HG02885 (cell line): ENCODE results near the gene RASSF5.
A peak's percentile ranks its signal among the peaks of the same experiment; 100 is the strongest.
"Not testable (repeated sequence)": the region's sequence is repeated elsewhere in the genome, so short reads cannot be mapped to it uniquely, and the experiment has no call there.

Source experiments
- ATAC-seq: cut with Tn5 transposase; IDR thresholded peaks from one replicate; pipeline ENCODE4 v1.9.1; 2021; ENCODE audit warnings: mild to moderate bottlenecking; ENCODE audit not compliant: unreplicated experiment, poor library complexity

The RASSF5 gene

DNA sequence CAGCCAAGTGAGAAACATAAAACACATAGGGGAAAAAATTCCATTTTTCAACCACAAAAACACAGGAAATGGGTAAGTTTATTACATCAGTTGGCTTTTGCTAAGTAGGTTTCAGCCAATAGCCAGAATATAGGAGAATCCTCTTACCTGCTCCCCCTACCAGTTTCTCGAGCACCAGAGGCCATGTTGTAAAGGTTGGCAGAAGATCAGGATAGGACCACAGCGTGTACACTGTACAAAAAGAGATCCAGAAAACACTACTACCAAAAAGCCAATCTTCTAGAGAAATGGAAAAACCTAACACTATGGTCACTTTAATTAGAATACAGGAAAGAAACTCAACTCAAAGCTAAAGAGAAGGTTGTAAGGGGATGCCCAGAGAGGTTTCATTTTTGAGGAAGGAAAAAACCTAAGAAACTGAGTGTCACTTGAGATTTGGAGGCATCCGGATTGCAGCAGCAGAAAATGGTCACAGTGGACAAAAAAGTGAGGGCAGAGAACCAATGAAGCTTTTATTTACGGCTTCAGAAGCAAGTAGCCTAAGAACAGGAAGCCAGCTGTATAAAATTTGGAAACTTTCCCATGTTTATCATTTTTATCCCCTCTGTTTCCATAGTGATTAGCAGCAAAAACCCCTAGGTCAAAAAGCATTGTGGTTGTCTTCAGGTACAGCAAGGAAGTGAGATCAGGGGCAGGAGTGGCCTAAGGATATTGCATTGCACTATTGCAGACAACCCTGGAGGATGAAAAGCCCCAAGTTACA lies 102.1 kb downstream of the RASSF5 start:
- ATAC-seq = no peak

DNA sequence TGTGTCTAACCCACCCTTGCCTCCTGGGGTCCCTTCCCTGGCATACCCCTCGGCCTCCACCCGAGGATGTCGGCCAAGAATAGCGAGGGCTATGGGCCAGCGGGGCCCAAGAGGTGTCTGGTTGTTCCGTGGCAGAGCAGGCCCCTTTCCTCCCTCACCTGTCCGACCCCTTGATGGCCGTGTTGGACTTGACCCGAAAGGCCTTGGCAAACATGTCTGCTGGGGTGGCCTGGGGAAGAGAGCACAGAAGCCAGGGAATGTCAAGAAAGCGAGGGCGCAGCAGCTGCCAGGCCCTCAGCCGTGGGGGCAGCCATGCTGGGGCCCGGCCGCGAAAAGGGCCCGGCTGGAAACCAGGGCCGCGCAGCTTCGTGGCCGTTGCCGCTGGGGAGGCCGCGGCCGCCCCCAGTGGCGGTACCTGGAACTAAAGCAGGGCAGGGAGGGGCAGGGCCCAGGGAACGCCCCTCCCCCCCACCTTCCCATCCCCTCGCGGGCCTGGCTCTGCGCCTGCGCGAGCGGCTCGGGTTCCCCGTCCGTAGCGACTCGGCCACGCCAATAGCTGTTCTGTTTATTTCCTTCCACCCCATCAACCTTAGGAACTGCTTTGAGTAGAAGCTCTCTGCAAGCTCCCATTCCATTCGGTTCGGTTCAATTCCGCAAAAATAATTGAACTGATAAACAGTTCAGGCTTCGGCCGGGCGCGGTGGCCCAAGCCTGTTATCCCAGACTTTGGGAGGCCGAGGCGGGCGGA lies 105.0 kb downstream of the RASSF5 start, which contains the start of gene EIF2D:
Gene EIF2D, minus strand, starts transcription at position 337 of the 748 bp plus-strand sequence. Its CDS starts 123 bp downstream, at position 214.
- peak; percentile 92 for ATAC-seq

DNA sequence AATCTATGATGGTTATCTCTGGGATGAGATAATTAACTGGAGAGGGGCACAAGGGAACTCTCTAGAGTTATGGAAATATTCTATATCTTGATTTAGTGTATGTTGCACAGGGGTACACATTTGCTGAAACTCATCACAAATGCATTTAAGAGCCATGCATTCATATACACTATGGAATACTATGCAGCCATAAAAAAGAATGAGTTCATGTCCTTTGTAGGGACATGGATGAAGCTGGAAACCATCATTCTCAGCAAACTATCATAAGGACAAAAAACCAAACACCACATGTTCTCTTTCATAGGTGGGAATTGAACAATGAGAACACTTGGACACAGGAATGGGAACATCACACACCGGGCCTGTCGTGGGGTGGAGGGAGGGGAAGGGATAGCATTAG lies 119.1 kb downstream of the RASSF5 start:
- ATAC-seq = not testable (repeated sequence)

DNA sequence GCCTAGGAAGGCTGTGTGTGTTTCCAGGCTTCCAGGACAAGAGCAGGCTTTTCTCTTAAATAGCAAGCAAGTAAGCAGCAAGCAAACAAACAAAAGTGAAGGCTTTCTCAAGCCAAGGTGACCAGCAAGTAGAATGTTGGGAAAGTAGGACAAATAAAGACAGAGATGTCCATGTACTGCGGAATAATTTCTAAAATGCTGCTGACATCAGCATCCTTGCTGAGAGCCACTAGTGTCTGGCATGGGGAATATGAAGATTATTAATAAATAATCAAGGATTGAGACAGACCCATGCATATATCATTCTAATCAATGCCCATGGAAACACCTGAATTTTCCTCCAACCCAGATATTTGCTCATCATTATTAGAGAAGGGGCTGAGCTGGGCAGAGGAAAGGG lies 121.6 kb downstream of the RASSF5 start:
- no peak for ATAC-seq

DNA sequence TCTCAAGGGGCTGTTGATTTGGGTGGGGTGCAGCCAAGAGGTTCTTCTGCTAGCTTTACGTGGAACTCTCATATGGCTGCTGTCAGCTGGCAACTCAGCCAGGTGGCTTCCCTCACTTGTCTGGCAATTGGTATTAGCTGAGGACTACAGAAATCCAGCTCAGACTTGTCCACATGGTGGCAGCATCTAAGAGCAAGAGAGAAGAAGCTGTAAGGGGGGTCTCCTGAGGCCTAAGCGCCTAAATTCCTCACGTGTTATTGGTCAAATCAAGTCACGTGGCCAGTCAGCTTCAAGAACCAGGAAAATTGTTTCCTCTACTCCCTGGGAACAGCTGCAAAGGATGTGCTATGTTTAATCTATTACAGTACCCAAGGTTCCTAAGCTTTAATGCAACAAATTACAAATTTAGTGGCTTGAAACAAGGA lies 123.8 kb downstream of the RASSF5 start:
- no peak for ATAC-seq

DNA sequence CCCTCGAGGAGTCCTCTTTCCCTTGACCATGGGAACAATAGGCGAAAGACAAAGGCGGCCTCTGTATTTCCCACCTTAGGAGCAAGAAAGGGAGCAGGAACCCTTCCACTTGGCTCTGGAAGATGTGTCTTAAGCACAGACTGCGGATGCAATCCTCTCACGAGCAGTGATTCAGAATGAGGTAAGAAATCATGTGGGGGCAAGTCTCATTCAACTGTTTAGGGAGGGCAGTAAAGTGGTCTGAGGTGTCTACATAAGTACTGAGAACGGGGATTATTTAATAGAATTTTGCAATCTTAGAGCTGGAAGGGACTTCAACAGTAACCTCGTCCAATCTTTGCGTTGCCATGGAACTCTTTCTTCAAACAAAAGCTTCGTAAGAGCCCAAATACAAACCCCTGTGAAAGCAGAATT lies 126.4 kb downstream of the RASSF5 start:
- no peak for ATAC-seq

DNA sequence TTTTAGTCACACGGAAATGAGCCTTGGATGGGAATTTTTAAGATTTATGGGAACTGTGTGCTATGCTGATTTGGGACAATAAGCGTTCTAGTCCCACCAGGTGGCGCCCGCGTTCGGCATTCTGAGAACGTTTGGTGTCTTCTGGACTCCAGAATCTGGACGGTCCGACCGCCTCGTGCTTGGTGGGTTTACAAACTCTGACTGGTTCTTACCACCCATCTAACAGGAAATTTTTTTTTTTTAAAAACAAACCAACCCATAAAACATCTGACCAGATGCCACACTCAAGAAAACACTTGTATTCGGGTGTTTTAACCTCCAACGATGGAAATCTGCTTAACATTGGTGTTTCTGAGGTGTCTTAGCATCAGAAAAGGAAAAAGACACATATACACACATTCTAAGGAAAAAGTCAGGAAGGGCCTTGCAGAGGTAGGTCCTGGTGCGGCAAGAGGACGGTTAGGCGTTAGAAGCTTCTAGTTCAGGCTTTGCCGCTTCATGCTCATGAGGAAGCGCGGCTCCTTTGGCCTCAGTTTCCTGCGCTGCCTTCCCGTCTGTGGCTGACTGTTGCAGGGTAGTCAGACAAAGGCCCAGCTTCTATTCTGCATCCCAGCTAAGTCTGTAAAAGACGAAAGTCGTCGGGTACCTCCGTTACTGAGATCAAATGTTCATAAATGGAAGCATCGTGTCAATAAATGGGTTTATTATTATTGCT lies 127.2 kb downstream of the RASSF5 start:
- no peak for ATAC-seq

DNA sequence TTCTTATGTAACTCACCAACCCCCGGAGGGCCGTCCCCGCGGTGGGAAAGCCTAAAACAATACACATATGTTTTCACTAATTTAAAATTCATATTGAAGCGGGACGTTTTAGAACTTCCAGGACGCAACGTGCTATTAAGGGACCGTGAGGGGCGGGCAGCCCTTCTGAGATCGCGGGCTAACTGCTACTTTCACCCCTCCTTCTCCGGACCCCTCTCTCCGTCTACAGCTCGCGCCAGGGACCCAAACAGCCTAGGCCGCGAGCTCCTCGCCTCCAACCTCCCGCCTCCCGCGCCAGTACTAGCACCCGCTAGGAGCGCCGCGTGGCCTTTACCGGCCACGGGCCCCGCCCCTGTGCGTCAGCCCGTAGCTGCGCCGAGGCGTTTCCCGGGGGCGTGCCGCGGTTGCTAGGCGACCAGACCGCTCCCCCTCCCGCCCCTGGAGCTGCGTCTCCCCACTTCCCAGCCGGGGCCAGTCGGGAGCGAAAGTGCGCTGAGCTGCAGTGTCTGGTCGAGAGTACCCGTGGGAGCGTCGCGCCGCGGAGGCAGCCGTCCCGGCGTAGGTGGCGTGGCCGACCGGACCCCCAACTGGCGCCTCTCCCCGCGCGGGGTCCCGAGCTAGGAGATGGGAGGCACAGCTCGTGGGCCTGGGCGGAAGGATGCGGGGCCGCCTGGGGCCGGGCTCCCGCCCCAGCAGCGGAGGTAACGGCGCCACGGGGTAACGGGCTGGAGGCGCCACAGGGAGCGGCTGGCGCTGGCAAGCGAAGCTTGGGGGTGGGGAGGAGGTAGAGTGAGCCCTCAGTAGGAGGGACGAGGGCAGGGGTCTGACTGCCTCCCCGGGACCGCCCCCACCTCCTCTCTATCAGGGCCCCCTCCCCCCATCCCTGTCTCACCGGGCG lies 128.0 kb downstream of the RASSF5 start, which contains the start of gene DYRK3:
Gene DYRK3, plus strand, starts transcription at position 457 of the 898 bp plus-strand sequence. Its CDS starts 168 bp downstream, at position 625.
- peak; percentile 94 for ATAC-seq

DNA sequence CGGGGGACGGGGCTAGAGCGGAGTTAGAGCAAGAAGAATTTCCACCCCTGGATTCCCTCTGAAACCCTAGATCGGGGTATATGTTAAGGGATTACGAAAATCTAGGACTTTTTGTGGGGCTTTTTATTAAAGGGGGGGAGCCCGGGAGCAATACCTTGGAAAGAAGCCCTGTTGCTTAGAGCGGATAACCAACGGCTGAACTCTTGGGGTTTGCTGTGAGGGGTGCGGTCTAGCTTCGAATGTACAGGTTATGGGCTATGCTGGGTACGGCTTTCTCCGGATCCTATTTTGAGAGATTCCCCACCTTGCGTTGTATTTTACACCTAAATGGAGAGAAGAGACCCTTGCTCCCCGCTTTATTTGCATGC lies 128.6 kb downstream of the RASSF5 start:
- peak; percentile 6 for ATAC-seq

DNA sequence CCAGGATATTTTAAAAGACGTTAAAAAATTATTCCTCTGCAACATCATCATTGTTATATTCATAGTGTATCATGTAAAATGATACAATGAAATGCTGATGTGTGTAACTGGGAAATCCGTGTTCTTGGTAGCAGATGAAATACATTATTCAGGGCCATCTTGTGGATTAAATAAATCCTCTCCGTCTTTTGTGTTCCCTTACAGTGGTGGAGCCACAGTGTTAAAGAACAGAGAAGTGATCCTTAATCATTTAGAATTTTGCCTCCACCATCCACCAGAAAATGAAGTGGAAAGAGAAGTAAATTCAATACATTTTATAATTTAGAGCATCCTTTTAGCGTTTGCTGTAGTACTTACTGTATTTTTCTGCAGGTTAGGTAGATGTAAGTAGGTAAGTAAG lies 129.3 kb downstream of the RASSF5 start:
- ATAC-seq = no peak

DNA sequence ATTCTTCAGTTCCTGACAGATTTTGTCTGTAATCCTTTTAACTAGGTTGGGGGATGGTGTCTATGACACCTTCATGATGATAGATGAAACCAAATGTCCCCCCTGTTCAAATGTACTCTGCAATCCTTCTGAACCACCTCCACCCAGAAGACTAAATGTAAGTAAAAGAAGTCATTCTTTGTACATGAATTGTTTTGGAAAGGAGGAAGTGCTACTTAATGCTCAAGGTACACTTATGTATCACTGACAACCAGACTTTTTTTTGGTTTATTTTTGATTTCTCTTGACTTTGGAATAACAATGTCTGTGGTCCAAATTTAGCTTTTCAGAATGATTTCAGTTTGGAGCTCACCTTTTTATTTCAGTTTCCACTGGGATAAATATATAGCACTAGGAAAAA lies 130.3 kb downstream of the RASSF5 start:
- no peak for ATAC-seq
